MM.1S (cell line): ENCODE results near the gene SH3D19.

Source experiments
- DNase-seq: peaks from one replicate; pipeline ENCODE4 v3.0.0-alpha.2; 2015
- H2AFZ ChIP-seq: fragments of 300-600 bp; sonication (generic); 2 replicates; pipeline ENCODE4 v1.6.0; 2016; ENCODE audit warnings: antibody characterized with exemption, low read length
- H3F3A ChIP-seq: fragments of 300-600 bp; sonication (generic); 2 replicates; pipeline ENCODE4 v1.6.1; 2016; ENCODE audit warnings: mild to moderate bottlenecking, antibody characterized with exemption, low read length, moderate library complexity, mixed read lengths; ENCODE audit not compliant: insufficient read depth
- H3K27ac ChIP-seq: fragments of 300-600 bp; sonication (generic); 2 replicates; pipeline ENCODE4 v1.5.1; 2016; ENCODE audit warnings: mild to moderate bottlenecking, low read length
- H3K27me3 ChIP-seq: fragments of 300-600 bp; sonication (generic); replicated peaks from 2 replicates; pipeline ENCODE4 v1.6.0; 2016; ENCODE audit warnings: low read length; ENCODE audit not compliant: insufficient read depth
- H3K36me3 ChIP-seq: fragments of 300-600 bp; sonication (generic); replicated peaks from 2 replicates; pipeline ENCODE4 v1.6.1; 2016; ENCODE audit warnings: mild to moderate bottlenecking, low read length, mixed read lengths; ENCODE audit not compliant: insufficient read depth
- H3K4me1 ChIP-seq: fragments of 300-600 bp; sonication (generic); 2 replicates; pipeline ENCODE4 v1.6.1; 2016; ENCODE audit warnings: low read length, mixed read lengths
- H3K4me2 ChIP-seq: fragments of 300-600 bp; sonication (generic); 2 replicates; pipeline ENCODE4 v1.6.0; 2016; ENCODE audit warnings: low read depth, low read length
- H3K4me3 ChIP-seq: fragments of 300-600 bp; sonication (generic); 2 replicates; pipeline ENCODE4 v1.5.1; 2016; ENCODE audit warnings: low read length, mixed read lengths
- H3K79me2 ChIP-seq: fragments of 300-600 bp; sonication (generic); 2 replicates; pipeline ENCODE4 v1.6.1; 2016; ENCODE audit warnings: mixed run types, low read length, mixed read lengths
- H3K9ac ChIP-seq: fragments of 300-600 bp; sonication (generic); 2 replicates; pipeline ENCODE4 v1.6.1; 2016; ENCODE audit warnings: low read length, mixed read lengths
- H3K9me2 ChIP-seq: fragments of 300-600 bp; sonication (generic); replicated peaks from 2 replicates; pipeline ENCODE4 v1.6.1; 2016; ENCODE audit warnings: mild to moderate bottlenecking, low read length, mixed read lengths; ENCODE audit not compliant: insufficient read depth
- H3K9me3 ChIP-seq: fragments of 300-600 bp; sonication (generic); replicated peaks from 2 replicates; pipeline ENCODE4 v1.6.1; 2016; ENCODE audit warnings: mild to moderate bottlenecking, low read length, mixed read lengths; ENCODE audit not compliant: insufficient read depth
- H4K20me1 ChIP-seq: fragments of 300-600 bp; sonication (generic); 2 replicates; pipeline ENCODE4 v1.6.1; 2016; ENCODE audit warnings: mild to moderate bottlenecking, low read length, moderate library complexity, mixed read lengths; ENCODE audit not compliant: insufficient read depth
- CTCF ChIP-seq: fragments of 300-600 bp; sonication (generic); IDR thresholded peaks from 2 replicates; pipeline ENCODE4 v1.5.1; 2016; ENCODE audit warnings: antibody characterized with exemption, low read length, mixed read lengths
- EZH2 ChIP-seq: fragments of 300-600 bp; sonication (generic); optimal IDR thresholded peaks from 2 replicates; pipeline ENCODE3; 2017; ENCODE audit warnings: low read depth, mild to moderate bottlenecking, antibody characterized with exemption, low read length, mixed read lengths
- EZH2phosphoT487 ChIP-seq: fragments of 300-600 bp; sonication (generic); IDR thresholded peaks from 2 replicates; pipeline ENCODE4 v1.6.1; 2018; ENCODE audit warnings: antibody characterized with exemption, low read length

Gene SH3D19

DNA sequence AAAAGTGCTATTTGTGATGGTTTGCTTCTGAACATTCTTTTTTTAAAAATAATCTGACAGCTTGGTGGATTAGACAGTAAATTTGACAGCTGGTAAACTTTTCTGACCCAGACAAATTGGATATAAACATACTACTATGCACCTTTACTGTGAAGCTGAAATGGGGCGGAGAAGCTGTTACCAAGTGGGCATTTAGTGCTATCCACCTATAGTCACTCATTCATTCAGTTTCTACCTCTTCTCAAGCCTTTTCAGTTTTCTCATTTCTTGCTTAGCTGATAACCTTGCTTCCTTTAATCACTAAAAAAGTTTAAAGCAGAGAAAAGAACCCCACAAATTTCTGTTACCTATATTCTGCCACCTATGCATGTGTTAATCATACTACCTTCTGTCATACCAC is 220.8 kb downstream of the SH3D19 start:
- Histone ChIP-seq H3K27ac (no peak overlapping the region), H2AFZ (no peak overlapping the region), H3F3A (peaks cover 38% of the 10 kb centered on the region; the same call in 1 of the 2 replicates), H3K9ac (no peak overlapping the region), H3K4me3 (no peak overlapping the region), H3K4me2 (no peak overlapping the region), H3K27me3 (no peaks in the 10 kb centered on the region), H4K20me1 (peaks cover 22% of the 10 kb centered on the region; the same call in 1 of the 2 replicates), H3K9me3 (no peaks in the 10 kb centered on the region), H3K4me1 (0 out of 2 replicates have a peak, but pooled peaks cover 3% of the 10 kb centered on the region), H3K79me2 (peaks cover 47% of the 10 kb centered on the region), H3K36me3 (peaks cover 21% of the 10 kb centered on the region; the same call in 1 of the 2 replicates), H3K9me2 (no peaks in the 10 kb centered on the region)
- TF ChIP-seq EZH2phosphoT487 (no peak), CTCF (no peak), EZH2 (no peak)
- DNase-seq, result no peak

GRCh38 chr4:151103758-151104157 is 221.6 kb downstream of the SH3D19 start:
- Histone ChIP-seq H3K4me1 (peaks cover 5% of the 10 kb centered on the region; the same call in 1 of the 2 replicates), H2AFZ (no peak overlapping the region), H4K20me1 (peaks cover 22% of the 10 kb centered on the region; the same call in 1 of the 2 replicates), H3K9me2 (no peaks in the 10 kb centered on the region), H3K9ac (no peak overlapping the region), H3K27ac (no peak overlapping the region), H3K4me2 (no peak overlapping the region), H3F3A (peaks cover 38% of the 10 kb centered on the region; the same call in 1 of the 2 replicates), H3K4me3 (no peak overlapping the region), H3K27me3 (no peaks in the 10 kb centered on the region), H3K79me2 (peaks cover 49% of the 10 kb centered on the region), H3K36me3 (peaks cover 21% of the 10 kb centered on the region; the same call in 1 of the 2 replicates), H3K9me3 (no peaks in the 10 kb centered on the region)
- no peak for DNase-seq
- TF ChIP-seq EZH2 (no peak), EZH2phosphoT487 (no peak), CTCF (no peak)

GRCh38 chr4:151100531-151100930 is 224.9 kb downstream of the SH3D19 start:
- peaks cover 26% of the 10 kb centered on the region; the same call in 1 of the 2 replicates for H3F3A ChIP-seq
- peaks cover 49% of the 10 kb centered on the region for H3K79me2 ChIP-seq
- H2AFZ ChIP-seq, result no peak overlapping the region
- H3K9me2 ChIP-seq, result no peaks in the 10 kb centered on the region
- H3K9me3 ChIP-seq, result no peaks in the 10 kb centered on the region
- peaks cover 21% of the 10 kb centered on the region; the same call in 1 of the 2 replicates for H3K36me3 ChIP-seq
- peaks cover 22% of the 10 kb centered on the region; the same call in 1 of the 2 replicates for H4K20me1 ChIP-seq
- no peak for DNase-seq
- peak overlapping the region; percentile 93 for H3K9ac ChIP-seq
- TF ChIP-seq CTCF, result no peak
- no peak for TF ChIP-seq EZH2phosphoT487
- no peak for TF ChIP-seq EZH2
- peak overlapping the region; percentile 66 for H3K4me2 ChIP-seq
- no peaks in the 10 kb centered on the region for H3K27me3 ChIP-seq
- peaks cover 6% of the 10 kb centered on the region; the same call in 1 of the 2 replicates for H3K4me1 ChIP-seq
- H3K27ac ChIP-seq, result peak overlapping the region; percentile 51; the same call in 1 of the 2 replicates
- peak overlapping the region; percentile 100 for H3K4me3 ChIP-seq
